DLD1 (cell line): ENCODE measurements around the gene DUOXA2.
"Not testable (repeated sequence)": the region's sequence is repeated elsewhere in the genome, so short reads cannot be mapped to it uniquely, and the experiment has no call there.

Experiments used
- in situ Hi-C: cut with HindIII; loops from 2 replicates; pipeline ENCODE4 v1.10.0; 2017; ENCODE audit warnings: low sequenced_read_pairs

Gene DUOXA2

GRCh38 chr15:45094358-45094730 is 19.8 kb upstream of the DUOXA2 start:
- in situ Hi-C loops: no loop called here

GRCh38 chr15:45095661-45096060 is 18.5 kb upstream of the DUOXA2 start:
- in situ Hi-C loops: no loop called here

- in situ Hi-C loops: no loop called here
These were observed 16.7 kb upstream of the DUOXA2 start for GRCh38 chr15:45097466-45097865.

GRCh38 chr15:45099549-45100165 is 14.5 kb upstream of the DUOXA2 start:
- in situ Hi-C loops: no loop called here

GRCh38 chr15:45100884-45101625 is 13.1 kb upstream of the DUOXA2 start:
- in situ Hi-C loops: no loop called here

- in situ Hi-C loops: no loop called here
These were observed 12.4 kb upstream of the DUOXA2 start for GRCh38 chr15:45101749-45102148.

GRCh38 chr15:45102226-45102625 is 11.9 kb upstream of the DUOXA2 start:
- in situ Hi-C loops: no loop called here

GRCh38 chr15:45104170-45104569 is 10.0 kb upstream of the DUOXA2 start:
- in situ Hi-C loops: not testable (repeated sequence)

- in situ Hi-C loops: no loop called here
These were observed 8.5 kb upstream of the DUOXA2 start for GRCh38 chr15:45105586-45105985.

GRCh38 chr15:45106002-45106790 is 7.9 kb upstream of the DUOXA2 start:
- in situ Hi-C loops: no loop called here

- in situ Hi-C loops: no loop called here
These were observed 6.0 kb upstream of the DUOXA2 start for GRCh38 chr15:45107941-45108630.

- in situ Hi-C loops: no loop called here
These were observed 3.8 kb upstream of the DUOXA2 start for GRCh38 chr15:45110256-45110820.

GRCh38 chr15:45111390-45112142 is 2.6 kb upstream of the DUOXA2 start:
- in situ Hi-C loops: no loop called here

GRCh38 chr15:45112143-45112590 is 2.0 kb upstream of the DUOXA2 start:
- in situ Hi-C loops: no loop called here

- in situ Hi-C loops: no loop called here
These were observed 1.3 kb upstream of the DUOXA2 start for GRCh38 chr15:45112591-45113379.

GRCh38 chr15:45113380-45113990 is 641 bp upstream of the DUOXA2 start:
- in situ Hi-C loops: no loop called here

GRCh38 chr15:45114751-45115085 is 592 bp downstream of the DUOXA2 start:
- in situ Hi-C loops: no loop called here

- in situ Hi-C loops: no loop called here
These were observed 1.2 kb downstream of the DUOXA2 start for GRCh38 chr15:45115312-45115820.

- in situ Hi-C loops: no loop called here
These were observed 1.9 kb downstream of the DUOXA2 start for GRCh38 chr15:45116006-45116481.
